ENCODE data around the gene SRSF10.
"Not testable (repeated sequence)": the region's sequence is repeated elsewhere in the genome, so short reads cannot be mapped to it uniquely, and the experiment has no call there.

Gene SRSF10

GRCh38 chr1:24018611-24019580 lies 38.8 kb upstream of the SRSF10 start:
- TF ChIP-seq EZH2phosphoT487 (IDR thresholded peaks at IDR 0.05; ENCODE audit: low read depth) (no peak), CTCF (IDR thresholded peaks at IDR 0.05; ENCODE audit: low read depth, low read length) (no peak)
- H3K9ac ChIP-seq (ENCODE audit: low read length) = no peak overlapping the region
- H3K4me1 ChIP-seq (ENCODE audit: low read length) = no peaks in the 10 kb centered on the region
- no peak overlapping the region for H3K4me3 ChIP-seq (ENCODE audit: low read length)
- no peaks in the 10 kb centered on the region for H3K27me3 ChIP-seq (ENCODE audit: low read depth, low read length)
- H3K4me2 ChIP-seq (ENCODE audit: low read length) = no peak overlapping the region
- H3K79me2 ChIP-seq (ENCODE audit: low read length) = no peaks in the 10 kb centered on the region
- no peaks in the 10 kb centered on the region for H3K36me3 ChIP-seq (replicated peaks; ENCODE audit: low read depth, low read length)
- H4K20me1 ChIP-seq (ENCODE audit: insufficient read depth, low read length) = no peaks in the 10 kb centered on the region
- H3K27ac ChIP-seq (ENCODE audit: low read length) = no peak overlapping the region
- H2AFZ ChIP-seq (ENCODE audit: low read depth, low read length) = no peak overlapping the region
- H3K9me3 ChIP-seq (ENCODE audit: insufficient read depth, low read length) = no peaks in the 10 kb centered on the region

- H3K79me2 ChIP-seq (ENCODE audit: low read length) = no peaks in the 10 kb centered on the region
- no peak overlapping the region for H3K27ac ChIP-seq (ENCODE audit: low read length)
- H3K9me3 ChIP-seq (ENCODE audit: insufficient read depth, low read length) = no peaks in the 10 kb centered on the region
- H4K20me1 ChIP-seq (ENCODE audit: insufficient read depth, low read length) = no peaks in the 10 kb centered on the region
- peaks cover 3% of the 10 kb centered on the region; the same call in 1 of the 2 replicates for H3K27me3 ChIP-seq (ENCODE audit: low read depth, low read length)
- no peaks in the 10 kb centered on the region for H3K36me3 ChIP-seq (replicated peaks; ENCODE audit: low read depth, low read length)
- H3K4me2 ChIP-seq (ENCODE audit: low read length) = no peak overlapping the region
- H3K4me1 ChIP-seq (ENCODE audit: low read length) = no peaks in the 10 kb centered on the region
- H2AFZ ChIP-seq (ENCODE audit: low read depth, low read length) = no peak overlapping the region
- TF ChIP-seq CTCF (IDR thresholded peaks at IDR 0.05; ENCODE audit: low read depth, low read length) (no peak), EZH2phosphoT487 (IDR thresholded peaks at IDR 0.05; ENCODE audit: low read depth) (no peak)
- H3K4me3 ChIP-seq (ENCODE audit: low read length) = no peak overlapping the region
- no peak overlapping the region for H3K9ac ChIP-seq (ENCODE audit: low read length)
Measured at GRCh38 chr1:24015221-24016210, 35.4 kb upstream of the SRSF10 start.

GRCh38 chr1:24012878-24013277 lies 32.8 kb upstream of the SRSF10 start:
- not testable (repeated sequence) for H3K9ac ChIP-seq (ENCODE audit: low read length); H3K79me2 ChIP-seq (ENCODE audit: low read length); H3K27ac ChIP-seq (ENCODE audit: low read length); H3K27me3 ChIP-seq (ENCODE audit: low read depth, low read length); H3K4me1 ChIP-seq (ENCODE audit: low read length); H3K36me3 ChIP-seq (replicated peaks; ENCODE audit: low read depth, low read length); H3K4me3 ChIP-seq (ENCODE audit: low read length); H4K20me1 ChIP-seq (ENCODE audit: insufficient read depth, low read length); H2AFZ ChIP-seq (ENCODE audit: low read depth, low read length); H3K9me3 ChIP-seq (ENCODE audit: insufficient read depth, low read length); H3K4me2 ChIP-seq (ENCODE audit: low read length)

- Histone ChIP-seq H3K27me3 (ENCODE audit: low read depth, low read length) (peaks cover 3% of the 10 kb centered on the region; the same call in 1 of the 2 replicates), H3K4me2 (ENCODE audit: low read length) (no peak overlapping the region), H4K20me1 (ENCODE audit: insufficient read depth, low read length) (no peaks in the 10 kb centered on the region), H3K36me3 (replicated peaks; ENCODE audit: low read depth, low read length) (no peaks in the 10 kb centered on the region), H3K9ac (ENCODE audit: low read length) (no peak overlapping the region), H3K4me3 (ENCODE audit: low read length) (no peak overlapping the region), H3K9me3 (ENCODE audit: insufficient read depth, low read length) (no peaks in the 10 kb centered on the region), H2AFZ (ENCODE audit: low read depth, low read length) (no peak overlapping the region), H3K4me1 (ENCODE audit: low read length) (no peaks in the 10 kb centered on the region), H3K27ac (ENCODE audit: low read length) (no peak overlapping the region), H3K79me2 (ENCODE audit: low read length) (no peaks in the 10 kb centered on the region)
- TF ChIP-seq EZH2phosphoT487 (IDR thresholded peaks at IDR 0.05; ENCODE audit: low read depth) (no peak), CTCF (IDR thresholded peaks at IDR 0.05; ENCODE audit: low read depth, low read length) (no peak)
Measured at GRCh38 chr1:24010650-24011049, 30.5 kb upstream of the SRSF10 start.
